Posterior cingulate gyrus (tissue), 11 donors: ENCODE results near the gene KCNC4.

Experiments used
- DNase-seq, 10 donors: peaks; one replicate each; pipeline versions ENCODE4 v3.0.0 to v3.0.0-alpha.2; 2020 to 2021; ENCODE audit warnings: mixed read lengths in 3 of 10
- intact Hi-C: fragments of 100-400 bp; cut with DNase I; formaldehyde crosslinking; loops from one replicate; pipeline ENCODE4 v1.15.1; 2023

The KCNC4 gene

DNA sequence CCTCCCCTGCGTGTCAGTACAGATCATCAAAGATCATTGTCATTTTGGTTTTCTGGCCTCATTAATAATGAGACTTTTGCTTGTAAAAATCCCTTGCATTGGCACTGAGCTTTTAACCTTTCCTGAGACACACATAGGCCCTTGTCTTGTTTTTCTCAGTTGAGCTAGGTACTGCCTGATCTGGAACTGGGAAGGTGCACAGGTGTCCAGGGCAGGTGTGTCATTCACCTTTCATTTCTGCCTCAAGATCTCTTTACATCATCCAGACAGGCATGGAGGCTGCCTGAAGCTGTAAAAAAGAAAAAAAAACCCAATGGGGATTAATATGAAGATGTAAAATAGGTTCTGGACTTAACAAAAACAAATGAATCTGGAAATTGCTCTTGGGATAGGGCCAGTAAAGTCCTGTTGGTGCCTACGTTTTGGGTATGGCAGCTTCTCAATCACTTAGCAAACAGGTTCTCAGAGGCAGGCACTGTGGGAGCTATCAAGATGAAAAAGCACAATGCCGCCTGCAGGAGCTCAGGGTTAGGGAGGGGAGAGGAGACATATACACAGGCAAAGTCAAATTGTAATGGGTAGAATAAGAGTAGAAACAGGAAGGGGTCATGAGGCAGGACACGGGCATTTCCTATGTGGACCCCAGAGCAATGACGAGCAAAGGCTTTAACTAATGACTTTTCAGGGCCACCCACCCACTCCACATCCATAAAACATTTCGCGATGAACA lies 1.0 kb upstream of the KCNC4 start:
- DNase-seq = peak in 1 of 10 donors; percentile 49
- intact Hi-C loops = loop anchor here (1.0 to 5.0 kb wide), 2 partner anchors 103 to 288 kb away; no protein-coding TSS in a partner anchor

DNA sequence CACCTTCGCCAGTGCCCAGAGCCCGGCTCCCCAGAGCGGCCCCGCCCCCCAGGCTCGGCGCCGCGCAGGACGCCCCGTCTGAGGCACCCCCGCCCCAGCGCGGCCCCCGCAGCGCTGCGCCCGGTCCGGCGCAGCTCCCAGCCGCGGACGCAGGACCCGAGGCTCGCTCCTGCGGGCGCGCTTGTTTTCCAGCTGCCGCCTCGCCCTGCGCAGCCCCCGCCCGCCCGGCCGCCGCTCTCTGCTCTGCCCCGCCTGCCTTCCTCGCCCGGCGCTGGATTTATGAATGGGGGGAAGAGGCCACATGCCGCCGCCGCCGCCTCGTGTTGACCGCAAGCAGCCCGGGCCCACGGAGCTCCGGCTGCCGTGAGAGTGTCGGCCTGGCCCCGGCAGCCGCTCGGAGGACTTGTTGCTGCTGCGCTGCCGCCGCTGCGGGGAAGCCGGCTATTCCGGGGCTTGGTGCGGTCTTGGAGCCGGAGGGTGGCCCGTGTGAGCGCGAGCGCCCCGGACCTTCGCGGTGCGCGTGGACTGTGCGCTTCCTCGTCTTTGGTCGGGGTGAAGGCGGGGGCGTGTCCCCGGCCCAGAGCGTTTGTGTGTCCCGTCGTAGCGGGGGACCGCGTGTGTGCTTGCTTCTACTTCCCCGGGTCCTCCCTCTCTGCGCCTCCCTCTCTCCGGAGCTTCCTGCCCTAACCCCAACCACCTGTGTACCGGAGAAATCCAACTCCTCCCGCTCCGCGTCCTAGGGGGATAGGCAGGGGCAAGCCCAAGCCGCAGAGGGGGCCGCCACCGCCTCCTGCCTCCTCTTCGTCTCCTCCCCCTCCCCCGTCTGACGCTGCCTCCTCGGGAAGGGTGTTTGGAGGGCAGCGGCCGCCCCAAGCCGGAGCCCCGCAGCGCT lies 736 bp downstream of the KCNC4 start:
- intact Hi-C loops = no loop called here

DNA sequence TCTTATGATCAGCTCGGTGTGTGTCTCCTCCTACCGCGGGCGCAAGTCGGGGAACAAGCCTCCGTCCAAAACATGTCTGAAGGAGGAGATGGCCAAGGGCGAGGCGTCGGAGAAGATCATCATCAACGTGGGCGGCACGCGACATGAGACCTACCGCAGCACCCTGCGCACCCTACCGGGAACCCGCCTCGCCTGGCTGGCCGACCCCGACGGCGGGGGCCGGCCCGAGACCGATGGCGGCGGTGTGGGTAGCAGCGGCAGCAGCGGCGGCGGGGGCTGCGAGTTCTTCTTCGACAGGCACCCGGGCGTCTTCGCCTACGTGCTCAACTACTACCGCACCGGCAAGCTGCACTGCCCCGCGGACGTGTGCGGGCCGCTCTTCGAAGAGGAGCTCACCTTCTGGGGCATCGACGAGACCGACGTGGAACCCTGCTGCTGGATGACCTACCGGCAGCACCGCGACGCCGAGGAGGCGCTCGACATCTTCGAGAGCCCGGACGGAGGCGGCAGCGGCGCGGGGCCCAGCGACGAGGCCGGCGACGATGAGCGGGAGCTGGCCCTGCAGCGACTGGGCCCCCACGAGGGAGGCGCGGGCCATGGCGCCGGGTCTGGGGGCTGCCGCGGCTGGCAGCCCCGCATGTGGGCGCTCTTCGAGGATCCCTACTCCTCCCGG lies 1.5 kb downstream of the KCNC4 start:
- DNase-seq = peak in 1 of 10 donors; percentile 85
- intact Hi-C loops = no loop called here

More for the DNA sequence above, 736 bp downstream of the KCNC4 start:
- peak in 4 of 10 donors; percentile 26 to 90 (median 36) for DNase-seq

DNA sequence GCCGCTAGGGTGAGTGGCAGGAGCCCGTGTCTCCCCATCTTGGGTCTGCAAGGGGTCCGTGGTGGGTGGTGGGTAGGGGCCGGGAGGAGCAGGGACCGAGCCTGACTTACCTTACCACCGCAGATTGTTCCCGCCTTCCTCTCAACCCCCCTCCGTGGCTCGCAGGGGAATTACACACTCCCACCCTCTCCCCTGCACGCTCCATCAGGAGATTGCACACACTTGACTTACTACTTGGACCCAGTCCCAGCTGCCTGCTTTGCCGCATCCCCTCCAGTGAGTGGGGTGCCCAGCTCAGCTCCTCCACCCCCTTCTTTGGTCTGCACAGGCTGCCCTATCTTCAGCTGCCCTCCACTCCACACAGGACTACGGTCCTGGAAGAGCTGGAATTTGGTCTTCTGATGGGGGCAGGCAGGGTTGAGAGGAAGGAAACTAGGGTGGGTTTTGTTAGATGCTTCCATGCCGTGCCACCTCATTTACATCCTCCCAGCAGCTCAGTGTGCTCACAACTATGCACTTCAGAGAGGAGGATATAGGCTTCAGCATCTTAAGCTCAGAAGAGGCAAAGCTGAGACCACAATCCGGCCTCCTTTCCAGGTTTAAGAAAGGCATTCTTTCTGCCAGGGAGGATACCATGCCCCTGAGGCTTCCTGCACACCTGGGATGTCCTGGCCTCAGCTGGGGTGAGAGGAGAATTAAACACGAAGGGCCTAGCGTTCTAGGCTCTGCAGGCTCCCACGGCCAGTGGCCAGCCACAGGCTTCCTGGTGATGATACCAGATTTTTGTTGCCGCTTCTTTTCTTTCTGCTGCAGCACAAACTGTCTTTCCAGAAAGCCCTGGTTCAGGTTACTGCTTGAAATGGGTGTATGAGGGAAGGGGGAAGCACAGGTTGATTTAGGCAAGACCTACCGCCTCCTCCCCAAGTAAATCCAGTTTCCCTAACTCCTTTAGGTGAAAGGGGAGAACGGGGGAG lies 2.3 kb downstream of the KCNC4 start:
- intact Hi-C loops = no loop called here
- peak in 4 of 10 donors; percentile 31 to 91 (median 68) for DNase-seq

DNA sequence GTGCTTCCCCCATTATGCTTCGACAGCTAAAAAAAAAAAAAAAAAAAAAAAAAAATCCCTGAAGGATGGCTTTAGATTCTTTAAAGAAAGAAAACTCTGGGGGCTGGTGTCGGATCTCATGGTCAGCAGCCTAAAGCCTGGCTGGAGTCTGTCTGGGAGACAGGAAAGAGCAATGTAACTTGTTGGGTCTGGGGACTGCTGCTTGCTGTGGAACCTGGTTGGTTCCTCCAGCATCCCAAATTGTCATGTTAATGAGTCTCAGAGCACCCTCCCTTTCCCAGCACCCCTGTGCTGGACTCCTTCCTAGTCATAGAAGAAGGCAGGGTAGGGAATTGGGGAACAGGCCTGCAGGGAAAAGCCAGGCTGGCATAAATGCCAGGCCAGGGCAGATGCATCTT lies 3.0 kb downstream of the KCNC4 start:
- intact Hi-C loops = no loop called here
- DNase-seq = no peak

DNA sequence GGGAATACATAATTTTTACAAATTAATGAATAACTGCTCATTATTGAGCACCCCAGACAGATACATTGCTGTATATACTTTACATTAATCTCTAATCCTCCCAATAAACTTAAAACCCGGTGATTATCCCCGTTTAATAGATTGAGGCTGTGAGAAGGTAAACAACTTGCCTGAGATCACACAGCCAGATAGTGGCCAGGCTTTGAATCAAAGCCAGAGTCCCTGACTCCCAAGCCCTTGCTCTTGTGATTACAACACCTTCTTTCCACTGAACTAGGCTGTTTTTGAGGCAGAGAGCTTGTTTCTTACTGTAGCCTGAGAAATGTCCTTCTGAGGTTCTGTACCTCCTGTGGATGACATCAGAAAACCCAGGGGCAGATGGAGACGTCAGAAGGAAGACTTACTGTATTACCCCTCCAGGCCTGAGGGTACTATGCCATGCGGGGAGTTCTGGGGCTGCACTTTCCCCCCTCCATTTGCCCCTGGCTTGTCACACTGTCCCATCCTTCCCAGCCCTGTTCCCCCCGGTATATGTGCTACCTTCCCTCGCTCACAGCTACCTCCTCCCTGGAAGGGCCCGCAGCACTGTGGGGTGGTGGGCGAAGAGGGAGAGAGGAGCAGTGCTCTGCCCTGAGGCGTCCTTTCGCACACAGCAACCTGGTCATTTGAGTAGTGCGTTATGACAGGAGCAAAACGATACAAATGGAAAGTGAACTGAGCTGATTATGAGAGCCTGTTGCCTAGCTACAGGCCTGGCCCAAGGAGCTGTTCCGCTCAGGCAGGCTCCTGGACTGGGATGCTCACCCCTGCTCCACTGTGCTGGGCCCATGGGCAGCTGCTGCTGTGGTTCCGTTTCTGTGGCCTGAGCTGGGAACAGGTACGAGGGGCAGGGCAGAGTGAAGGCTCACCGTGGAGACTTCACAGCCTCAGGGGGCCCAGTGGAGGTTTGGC lies 4.6 kb downstream of the KCNC4 start:
- intact Hi-C loops = no loop called here

DNA sequence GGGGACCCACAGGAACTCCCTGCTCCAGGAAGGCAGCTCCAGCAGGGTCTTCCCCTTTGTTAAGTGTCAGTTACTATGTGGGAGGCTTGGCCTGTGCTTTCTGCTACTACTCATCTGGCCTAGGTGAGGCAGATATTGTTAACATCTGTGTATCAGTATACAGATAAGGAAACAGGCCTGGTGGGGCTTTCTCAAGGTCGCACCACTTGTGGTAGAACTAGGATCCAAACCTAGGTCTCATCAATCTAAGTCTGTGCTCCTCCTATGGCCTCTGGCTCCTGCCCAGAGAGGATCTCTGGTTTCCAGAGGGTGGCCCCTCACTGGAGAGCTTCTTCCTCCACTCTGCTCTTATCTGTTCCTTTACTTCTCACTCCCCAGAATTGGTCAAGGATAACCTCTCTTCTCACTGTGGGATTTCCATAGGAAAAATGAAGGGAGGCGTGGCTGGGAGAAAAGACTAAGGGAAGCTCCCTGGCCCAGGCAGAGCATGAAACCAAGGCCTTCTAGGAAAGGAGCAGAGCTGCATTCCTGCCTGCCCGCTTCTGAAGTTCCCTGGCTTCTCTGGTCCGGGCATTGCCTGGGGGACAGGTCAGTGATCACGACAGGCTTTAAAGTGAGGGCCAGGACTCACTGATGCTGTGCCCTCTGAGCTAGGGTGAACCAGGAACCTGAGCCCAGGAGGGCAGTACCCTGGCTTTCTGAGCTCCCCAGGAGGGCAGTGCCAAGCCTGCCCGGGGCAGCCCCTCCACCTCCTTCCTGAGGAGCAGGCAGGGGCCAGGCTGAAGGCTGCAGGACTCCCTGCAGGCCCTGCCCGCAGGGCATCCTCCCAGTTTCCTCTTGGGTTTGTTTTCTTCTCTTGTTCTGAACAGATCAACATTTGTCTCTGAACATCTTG lies 5.8 kb downstream of the KCNC4 start:
- no peak for DNase-seq
- intact Hi-C loops = no loop called here

More for the DNA sequence above, 4.6 kb downstream of the KCNC4 start:
- no peak for DNase-seq

DNA sequence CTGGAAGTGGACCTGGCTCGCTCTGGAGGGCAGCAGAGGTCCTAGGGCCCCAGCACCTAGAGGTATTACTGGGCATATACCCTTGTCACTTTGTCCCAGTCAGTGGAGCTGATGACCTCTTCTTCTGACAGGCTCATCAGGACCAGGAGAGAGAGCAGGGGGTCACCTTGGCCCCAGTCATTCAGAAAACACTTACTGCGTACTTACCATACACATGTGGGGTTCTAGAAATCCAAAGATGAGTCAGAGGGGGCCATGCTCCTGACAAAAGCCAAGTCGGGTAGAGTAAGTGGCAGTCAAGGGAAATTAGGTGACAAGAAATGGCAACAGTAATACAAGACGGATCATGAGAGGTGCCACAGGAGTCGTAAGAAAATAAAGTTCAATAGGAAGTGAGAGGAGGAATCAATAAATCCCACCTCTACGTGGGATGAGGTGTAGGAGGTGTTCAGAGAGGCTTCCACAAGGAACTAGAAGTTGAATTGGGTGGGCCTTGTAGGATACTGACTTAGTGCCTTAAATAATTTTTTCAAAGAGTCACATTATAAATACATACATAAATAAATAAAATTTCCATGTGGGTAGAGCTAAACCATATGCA lies 6.8 kb downstream of the KCNC4 start:
- no peak for DNase-seq
- intact Hi-C loops = no loop called here

DNA sequence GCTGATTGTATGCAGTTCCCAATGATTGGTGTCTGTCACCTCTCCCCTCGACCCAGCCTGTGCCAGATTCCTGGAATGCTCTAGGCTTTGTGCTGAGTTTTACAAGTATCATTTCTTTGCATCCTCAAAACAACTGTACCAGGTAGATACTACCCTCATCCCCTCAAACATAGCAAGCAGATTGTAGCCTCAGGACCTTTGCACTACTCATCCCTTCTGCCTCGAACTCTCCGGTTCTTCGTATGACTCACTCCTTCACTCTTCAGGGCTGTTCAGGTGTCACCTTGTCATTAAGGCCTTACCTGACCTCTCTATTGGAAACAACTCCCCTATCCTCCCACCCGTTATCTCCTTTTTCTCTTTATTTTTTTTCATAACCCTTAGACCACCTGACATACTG lies 8.0 kb downstream of the KCNC4 start:
- DNase-seq = no peak
- intact Hi-C loops = no loop called here

DNA sequence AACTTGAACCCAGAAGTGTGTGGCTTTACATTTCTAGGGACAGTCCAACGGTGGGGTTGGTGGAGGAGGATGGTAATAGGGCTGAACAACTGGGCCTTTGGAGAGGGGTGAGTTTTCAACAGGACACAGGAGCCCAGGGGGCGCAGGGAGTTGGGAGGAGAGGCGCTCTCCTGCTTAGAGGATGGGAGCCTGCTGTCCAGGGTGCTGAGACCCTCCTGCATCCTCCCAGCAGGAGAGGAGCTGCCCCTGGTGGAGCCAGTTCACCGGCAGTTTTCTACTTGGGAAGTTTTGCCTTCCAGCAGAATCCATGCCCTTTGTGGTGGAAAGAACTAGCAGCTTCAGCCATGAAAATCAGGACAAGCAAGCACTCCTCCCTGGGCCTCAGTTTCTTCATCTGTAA lies 8.6 kb downstream of the KCNC4 start:
- no peak for DNase-seq
- intact Hi-C loops = no loop called here

DNA sequence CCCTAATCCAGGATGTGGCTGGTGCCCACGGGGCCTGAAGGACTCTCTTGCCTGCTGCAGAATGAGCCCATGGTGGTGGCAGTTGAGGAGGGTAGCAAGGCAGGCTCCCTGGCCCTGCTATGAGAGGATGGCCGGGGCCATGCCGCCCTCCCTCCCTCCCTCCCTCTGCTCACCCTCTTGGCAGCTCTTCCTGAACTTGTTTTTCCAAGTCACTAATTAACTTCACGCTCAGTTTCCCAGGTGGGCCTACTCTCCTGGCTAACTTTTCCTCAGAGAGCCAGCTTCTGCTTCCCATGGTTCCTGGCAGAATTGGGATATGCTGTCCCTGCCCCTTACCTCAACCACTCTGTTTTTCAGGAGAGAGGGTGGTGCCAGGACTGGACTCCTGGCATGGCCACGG lies 10.2 kb downstream of the KCNC4 start:
- DNase-seq = no peak

DNA sequence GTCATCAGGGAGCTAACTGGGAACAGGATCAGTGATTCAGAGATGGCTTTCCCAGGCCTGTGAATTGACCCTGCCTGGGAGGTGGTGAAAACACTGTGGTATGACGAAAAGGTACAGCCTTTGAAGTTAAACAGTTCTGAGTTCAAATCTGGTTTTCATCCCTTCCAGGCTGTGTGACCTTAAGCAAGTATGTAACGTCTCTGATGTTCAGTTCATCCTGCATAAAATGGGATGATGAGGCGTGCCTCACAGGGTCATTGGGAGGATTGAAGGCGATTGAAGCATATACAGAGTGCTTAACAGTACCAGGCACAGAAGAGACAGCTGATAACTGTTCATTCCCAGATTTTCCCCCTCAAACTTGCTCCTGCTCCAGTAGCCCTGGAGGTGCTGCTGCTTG lies 11.0 kb downstream of the KCNC4 start:
- intact Hi-C loops = no loop called here
- DNase-seq = no peak

More for the DNA sequence above, 10.2 kb downstream of the KCNC4 start:
- intact Hi-C loops = no loop called here

DNA sequence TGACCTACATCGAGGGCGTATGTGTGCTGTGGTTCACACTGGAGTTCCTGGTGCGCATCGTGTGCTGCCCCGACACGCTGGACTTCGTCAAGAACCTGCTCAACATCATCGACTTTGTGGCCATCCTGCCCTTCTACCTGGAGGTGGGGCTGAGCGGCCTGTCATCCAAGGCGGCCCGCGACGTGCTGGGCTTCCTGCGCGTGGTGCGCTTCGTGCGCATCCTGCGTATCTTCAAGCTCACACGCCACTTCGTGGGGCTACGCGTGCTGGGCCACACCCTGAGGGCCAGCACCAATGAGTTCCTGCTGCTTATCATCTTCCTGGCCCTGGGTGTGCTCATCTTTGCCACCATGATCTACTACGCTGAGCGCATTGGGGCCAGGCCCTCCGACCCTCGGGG lies 13.0 kb downstream of the KCNC4 start:
- intact Hi-C loops = no loop called here
- DNase-seq = no peak

DNA sequence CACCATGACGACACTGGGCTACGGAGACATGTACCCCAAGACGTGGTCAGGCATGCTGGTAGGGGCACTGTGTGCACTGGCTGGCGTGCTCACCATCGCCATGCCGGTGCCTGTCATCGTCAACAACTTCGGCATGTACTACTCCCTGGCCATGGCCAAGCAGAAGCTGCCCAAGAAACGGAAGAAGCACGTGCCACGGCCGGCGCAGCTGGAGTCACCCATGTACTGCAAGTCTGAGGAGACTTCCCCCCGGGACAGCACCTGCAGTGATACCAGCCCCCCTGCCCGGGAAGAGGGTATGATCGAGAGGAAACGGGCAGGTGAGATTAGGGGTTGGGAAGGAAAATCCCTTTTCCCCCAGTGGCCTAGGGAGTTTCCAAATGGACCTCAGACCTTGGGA lies 13.5 kb downstream of the KCNC4 start:
- no peak for DNase-seq
- intact Hi-C loops = no loop called here

DNA sequence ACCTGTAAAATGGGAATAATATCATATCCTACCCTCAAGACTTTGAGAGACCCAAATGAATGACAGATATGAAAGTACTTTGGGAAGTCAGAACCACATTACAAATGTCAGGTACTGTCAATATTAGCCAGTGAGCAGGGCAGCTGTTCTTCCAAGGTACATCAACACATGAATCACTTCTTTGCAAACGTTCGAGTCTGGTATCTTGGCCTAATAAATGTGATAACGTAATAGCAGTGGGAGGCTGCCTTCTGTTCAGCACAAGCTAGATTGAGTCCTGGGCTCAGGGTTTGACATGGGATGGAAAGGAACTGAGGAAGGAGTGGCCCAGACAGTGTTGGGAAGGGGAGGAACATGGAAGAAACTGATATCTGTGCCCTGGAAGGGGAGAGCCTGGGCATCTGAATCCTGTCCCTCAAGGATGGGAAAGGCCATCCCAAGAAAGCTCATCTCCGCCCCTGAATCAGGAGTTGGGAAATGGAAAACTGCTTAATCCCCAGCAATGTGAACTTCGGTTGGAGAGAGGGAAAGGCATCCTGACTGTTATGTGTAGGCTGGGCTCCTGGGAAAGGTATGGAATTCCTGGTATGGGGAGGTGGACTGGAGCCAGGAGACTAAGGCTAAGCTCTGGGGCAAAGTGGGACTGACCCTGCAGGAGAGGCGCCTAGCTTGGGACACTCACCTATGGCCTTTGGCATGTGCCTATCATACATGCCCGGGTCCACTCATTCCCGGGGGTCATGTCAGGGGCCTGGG lies 14.3 kb downstream of the KCNC4 start:
- intact Hi-C loops = no loop called here
- no peak for DNase-seq

DNA sequence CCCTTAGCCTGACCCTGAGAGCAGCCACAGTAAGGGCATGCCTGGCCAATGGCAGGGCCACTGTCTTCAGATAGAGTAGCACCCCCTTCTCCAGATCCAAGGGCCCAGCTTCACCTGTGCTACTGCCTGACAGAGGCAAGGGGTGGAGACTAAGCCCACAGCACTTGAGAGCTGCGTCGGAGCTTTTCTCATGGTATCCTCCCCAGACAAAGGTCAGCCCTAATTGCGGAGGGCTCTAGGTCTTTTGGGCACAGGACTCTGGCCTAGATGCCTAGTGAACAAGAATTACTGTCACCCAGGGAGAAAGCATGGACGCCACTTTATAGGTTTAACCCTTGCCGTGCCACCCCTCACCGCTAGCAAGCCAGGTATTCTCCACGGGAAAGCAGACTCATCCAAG lies 15.1 kb downstream of the KCNC4 start:
- DNase-seq = peak in 2 of 10 donors; percentile 21 to 31
- intact Hi-C loops = no loop called here
